Endothelial cell of umbilical vein (primary cell): Measurements from ENCODE around the gene ADGRE3. TPM values are rescaled to one million over a fixed set of nuclear protein-coding genes. Genes with fewer than 3 reads are reported as not detected.

Source experiments
- BruUV-seq: library from RNA; stranded (reverse); fragments of 400-500 nt; replicated peaks from 2 replicates; lab custom pipeline; 2021; lab: Mats Ljungman, UMichigan
- CTCF ChIA-PET: fragments of 300-600, 350-600 bp; sonication (Branson Sonifier 250); formaldehyde crosslinking; loops from one replicate; lab custom pipeline; 2021; ENCODE audit warnings: antibody characterized with exemption, inconsistent platforms; lab: Charles Lee
- POLR2A ChIA-PET: fragments of 300-600, 350-600 bp; sonication (Branson Sonifier 250); formaldehyde crosslinking; loops from one replicate; lab custom pipeline; 2021; ENCODE audit warnings: antibody characterized with exemption, inconsistent platforms; lab: Charles Lee
- DNase-seq: peaks from one replicate; pipeline ENCODE4 v3.0.0-alpha.2; 2011; ENCODE audit warnings: low read depth, low spot score
- FAIRE-seq: peaks from 2 replicates; lab custom pipeline; 2011; peaks lifted over from hg19 to GRCh38; lab: Jason Lieb, UNC
- H2AFZ ChIP-seq: 2 replicates; pipeline ENCODE4 v1.6.0; 2012; ENCODE audit warnings: low read depth, low read length, control low read depth, inconsistent platforms
- H3K27ac ChIP-seq: 2 replicates; pipeline ENCODE4 v1.5.1; 2011; ENCODE audit warnings: low read depth, mild to moderate bottlenecking, control low read depth, low read length, moderate library complexity; ENCODE audit not compliant: insufficient read depth
- H3K27me3 ChIP-seq, 2 experiments: 2 replicates each; pipeline versions ENCODE4 v1.6.0 to v1.6.1; 2011; ENCODE audit warnings: low read length in 2 of 2, mixed read lengths in 1 of 2; ENCODE audit not compliant: control insufficient read depth in 2 of 2, insufficient read depth in 2 of 2
- H3K36me3 ChIP-seq, 2 experiments: 2 replicates in 1 of 2; 3 replicates in 1 of 2; pipeline ENCODE4 v1.5.1; 2011; ENCODE audit warnings: low read length in 2 of 2, mild to moderate bottlenecking in 1 of 2, moderate library complexity in 1 of 2; ENCODE audit not compliant: control insufficient read depth in 2 of 2, insufficient read depth in 2 of 2; ENCODE audit errors: extremely low read depth in 1 of 2
- H3K4me1 ChIP-seq: 3 replicates; pipeline ENCODE4 v1.5.1; 2011; ENCODE audit warnings: mild to moderate bottlenecking, low read length; ENCODE audit not compliant: control insufficient read depth, insufficient read depth; ENCODE audit errors: extremely low read depth
- H3K4me2 ChIP-seq: 2 replicates; pipeline ENCODE4 v1.6.1; 2011; ENCODE audit warnings: low read length, control low read depth, mixed read lengths; ENCODE audit not compliant: insufficient read depth
- H3K4me3 ChIP-seq, 3 experiments: fragments of 200-600 bp in 1 of 3; sonication (generic), shearing (Covaris generic) in 1 of 3; replicated peaks in 1 of 3; 2 replicates each; pipeline ENCODE4 v1.5.1; 2011 to 2016; ENCODE audit warnings: control low read depth in 3 of 3, low read length in 3 of 3, mild to moderate bottlenecking in 2 of 3, inconsistent platforms in 1 of 3, low read depth in 1 of 3, moderate library complexity in 1 of 3; ENCODE audit not compliant: insufficient read depth in 1 of 3
- H3K79me2 ChIP-seq: 2 replicates; pipeline ENCODE4 v1.6.0; 2012; ENCODE audit warnings: low read length, inconsistent platforms; ENCODE audit not compliant: control insufficient read depth, insufficient read depth
- H3K9ac ChIP-seq: replicated peaks from 2 replicates; pipeline ENCODE3; 2011; ENCODE audit warnings: low read length, control low read depth; ENCODE audit not compliant: insufficient read depth; ENCODE audit errors: extremely low read depth
- H3K9me1 ChIP-seq: replicated peaks from 3 replicates; pipeline ENCODE4 v1.6.0; 2011; ENCODE audit warnings: mild to moderate bottlenecking, low read length; ENCODE audit not compliant: control insufficient read depth, insufficient read depth; ENCODE audit errors: extremely low read depth
- H3K9me3 ChIP-seq: replicated peaks from 2 replicates; pipeline ENCODE4 v1.5.1; 2012; ENCODE audit warnings: low read length, inconsistent platforms; ENCODE audit not compliant: control insufficient read depth, insufficient read depth
- H4K20me1 ChIP-seq: replicated peaks from 2 replicates; pipeline ENCODE3; 2011; ENCODE audit warnings: mild to moderate bottlenecking, low read length; ENCODE audit not compliant: control insufficient read depth, insufficient read depth; ENCODE audit errors: extremely low read depth
- CTCF ChIP-seq, 2 donors: IDR thresholded peaks; 1 replicate in 1 of 2; 2 replicates in 1 of 2; pipeline ENCODE4 v1.5.1; 2011; ENCODE audit warnings: low read length in 2 of 2, mild to moderate bottlenecking in 2 of 2, moderate library complexity in 2 of 2, control low read depth in 1 of 2, inconsistent platforms in 1 of 2, low read depth in 1 of 2; ENCODE audit not compliant: insufficient read depth in 1 of 2; ENCODE audit errors: extremely low read depth in 1 of 2
- FOS ChIP-seq: IDR thresholded peaks from 2 replicates; pipeline ENCODE4 v1.6.1; 2011; ENCODE audit warnings: mild to moderate bottlenecking, low read length, moderate library complexity, borderline replicate concordance; ENCODE audit not compliant: insufficient read depth
- GATA2 ChIP-seq: IDR thresholded peaks from 2 replicates; pipeline ENCODE4 v1.7.0; 2011; ENCODE audit warnings: low read depth, mild to moderate bottlenecking, moderate library complexity, mixed read lengths, low read length; ENCODE audit not compliant: insufficient read length, insufficient read depth
- JUN ChIP-seq: IDR thresholded peaks from 2 replicates; pipeline ENCODE4 v1.6.1; 2011; ENCODE audit warnings: borderline replicate concordance, low read depth; ENCODE audit not compliant: insufficient read length, insufficient read depth
- MAX ChIP-seq: IDR thresholded peaks from 2 replicates; pipeline ENCODE4 v1.6.1; 2011; ENCODE audit not compliant: insufficient read depth, insufficient read length
- POLR2A ChIP-seq: IDR thresholded peaks from 2 replicates; pipeline ENCODE4 v1.6.1; 2012; ENCODE audit warnings: low read depth, mild to moderate bottlenecking, control low read depth, low read length
- POLR2AphosphoS5 ChIP-seq: IDR thresholded peaks from 2 replicates; pipeline ENCODE4 v1.6.1; 2012; ENCODE audit warnings: low read depth, mild to moderate bottlenecking, control low read depth, low read length, moderate library complexity; ENCODE audit not compliant: insufficient read depth
- dilution Hi-C: fragments of 300-500 bp; cut with MboI; formaldehyde crosslinking; loops from one replicate; pipeline ENCODE4 v1.15.0; 2019; ENCODE audit warnings: low sequenced_read_pairs; ENCODE audit not compliant: extremely low pct_ligation_motif_present
- intact Hi-C: fragments of 100-400 bp; cut with micrococcal nuclease; formaldehyde crosslinking; loops from one replicate; pipeline ENCODE4 v1.10.0; 2022
- polyA plus RNA-seq, 4 experiments: library from polyadenylated mRNA; depleted of rRNA in 3 of 4; stranded (reverse) in 3 of 4; unstranded in 1 of 4; fragments of >200 nt; gene quantifications; 2 replicates each; pipeline versions ENCODE4 v1.2.1 to v1.2.3, GENCODE V29; 2011 to 2012; ENCODE audit warnings: missing spikeins in 1 of 4
- total RNA-seq: library from RNA; stranded (reverse); gene quantifications from 2 replicates; pipeline ENCODE4 v1.2.3, GENCODE V29; 2021

ADGRE3 gene
- total and polyA plus RNA-seq, 2 donors (not counting 3 experiments of a cell fraction or from before 2014, with no cell fraction given): not detected

GRCh38 chr19:14649020-14649419, 25.6 kb downstream of the ADGRE3 start:
- Histone ChIP-seq H4K20me1 (no peaks in the 10 kb centered on the region), H3K4me1 (no peaks in the 10 kb centered on the region), H3K4me3 (no peak overlapping the region), H3K27me3 (no peaks in the 10 kb centered on the region), H3K9me3 (no peaks in the 10 kb centered on the region), H3K79me2 (no peaks in the 10 kb centered on the region), H3K9me1 (no peaks in the 10 kb centered on the region), H3K36me3 (no peaks in the 10 kb centered on the region), H2AFZ (no peak overlapping the region), H3K27ac (no peak overlapping the region), H3K9ac (no peak overlapping the region), H3K4me2 (no peak overlapping the region)
- no TSS peak for BruUV-seq
- POLR2A ChIA-PET: no interaction called here
- FAIRE-seq (no peak), DNase-seq (no peak)
- intact Hi-C loops (no loop called here), dilution Hi-C loops (no loop called here)
- TF ChIP-seq JUN (no peak), CTCF (IDR thresholded peaks at IDR 0.05; ENCODE audit: extremely low read depth in 1 of 2, insufficient read depth in 1 of 2, low read depth in 1 of 2, low read length in 2 of 2) (no peak), POLR2A (no peak)
- CTCF ChIA-PET: no interaction called here

GRCh38 chr19:14648506-14648905, 26.1 kb downstream of the ADGRE3 start:
- Histone ChIP-seq H3K9ac (no peak overlapping the region), H3K4me2 (no peak overlapping the region), H3K9me3 (no peaks in the 10 kb centered on the region), H4K20me1 (no peaks in the 10 kb centered on the region), H2AFZ (no peak overlapping the region), H3K9me1 (no peaks in the 10 kb centered on the region), H3K27ac (no peak overlapping the region), H3K36me3 (no peaks in the 10 kb centered on the region), H3K27me3 (no peaks in the 10 kb centered on the region), H3K4me1 (no peaks in the 10 kb centered on the region), H3K79me2 (no peaks in the 10 kb centered on the region), H3K4me3 (no peak overlapping the region)
- TF ChIP-seq FOS: no peak
- TF ChIP-seq POLR2AphosphoS5: no peak
- no peak for TF ChIP-seq GATA2
- no peak for TF ChIP-seq CTCF (IDR thresholded peaks at IDR 0.05; ENCODE audit: extremely low read depth in 1 of 2, insufficient read depth in 1 of 2, low read depth in 1 of 2, low read length in 2 of 2)
- TF ChIP-seq MAX: no peak
- no peak for TF ChIP-seq JUN
- FAIRE-seq (no peak), DNase-seq (no peak)
- POLR2A ChIA-PET: no interaction called here
- dilution Hi-C loops (no loop called here), intact Hi-C loops (no loop called here)
- CTCF ChIA-PET: no interaction called here
- BruUV-seq: no TSS peak
